GM12878 (cell line): ENCODE measurements around the gene ASMTL.

Experiments used
- BACH1 ChIP-seq: fragments of 450-650 bp; IDR thresholded peaks from 2 replicates; pipeline ENCODE4 v1.6.1; 2017; ENCODE audit warnings: mild to moderate bottlenecking, borderline replicate concordance
- EGR1 ChIP-seq, 2 experiments: IDR thresholded peaks; 1 replicate in 1 of 2; 2 replicates in 1 of 2; pipeline ENCODE4 v1.6.1; 2011 to 2012; ENCODE audit warnings: low read depth in 2 of 2, low read length in 2 of 2, borderline replicate concordance in 1 of 2, mild to moderate bottlenecking in 1 of 2, moderate library complexity in 1 of 2
- EZH2 ChIP-seq: IDR thresholded peaks from 2 replicates; pipeline ENCODE4 v1.6.1; 2012; ENCODE audit warnings: low read depth, mild to moderate bottlenecking, control low read depth, inconsistent platforms, low read length, borderline replicate concordance; ENCODE audit not compliant: control insufficient read depth
- KDM1A ChIP-seq: fragments of 200-600 bp; sonication (generic); IDR thresholded peaks from 2 replicates; pipeline ENCODE4 v1.6.1; 2016; ENCODE audit warnings: borderline replicate concordance
- MEF2A ChIP-seq: IDR thresholded peaks from 2 replicates; pipeline ENCODE4 v1.6.1; 2011; ENCODE audit warnings: low read depth, mild to moderate bottlenecking, low read length, moderate library complexity; ENCODE audit not compliant: insufficient read depth
- POLR2A ChIP-seq: IDR thresholded peaks from 2 replicates; pipeline ENCODE4 v1.6.1; 2011; ENCODE audit warnings: low read depth, mild to moderate bottlenecking, low read length
- POLR2AphosphoS5 ChIP-seq: IDR thresholded peaks from 2 replicates; pipeline ENCODE4 v1.6.1; 2011; ENCODE audit warnings: mild to moderate bottlenecking, low read length, inconsistent platforms
- TF ChIP-seq, protein P1 (sequence below): fragments of 450-650 bp; IDR thresholded peaks from 2 replicates; pipeline ENCODE4 v1.6.1; 2017; ENCODE audit warnings: mild to moderate bottlenecking, moderate library complexity
- TF ChIP-seq, protein P2 (sequence below), 3 experiments: IDR thresholded peaks in 2 of 3; conservative IDR thresholded peaks in 1 of 3; 2 replicates each; pipeline ENCODE4 v1.5.1; 2011; ENCODE audit warnings: low read depth in 3 of 3, low read length in 3 of 3, mild to moderate bottlenecking in 3 of 3, control low read depth in 2 of 3, moderate library complexity in 2 of 3, inconsistent platforms in 1 of 3, mixed read lengths in 1 of 3; ENCODE audit not compliant: control insufficient read depth in 2 of 3, insufficient read depth in 1 of 3; ENCODE audit errors: extremely low read depth in 1 of 3
- TF ChIP-seq, protein P3 (sequence below): IDR thresholded peaks from 2 replicates; pipeline ENCODE4 v1.6.1; 2012; ENCODE audit warnings: mild to moderate bottlenecking, low read depth, low read length

DNA sequence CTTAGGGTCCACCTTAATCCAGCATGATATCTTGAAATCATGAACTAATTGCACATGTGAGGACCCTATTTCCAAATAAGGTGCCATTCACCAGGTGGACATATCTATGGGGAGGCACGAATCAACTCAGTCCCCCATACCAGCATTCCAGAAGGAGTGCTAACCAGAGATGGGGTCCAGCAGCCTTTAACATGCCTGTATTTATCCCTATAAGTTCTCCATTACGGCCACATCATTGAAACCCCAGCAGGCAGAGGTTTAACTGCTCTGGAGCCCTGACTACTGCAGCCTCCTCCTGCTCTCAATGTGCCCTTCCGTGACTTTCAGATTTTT lies 3.2 kb upstream of the ASMTL start:
- TF ChIP-seq MEF2A (no peak), KDM1A (no peak), EGR1 (IDR thresholded peaks at IDR 0.05; ENCODE audit: borderline replicate concordance in 1 of 2, low read depth in 2 of 2, low read length in 2 of 2) (no peak), EZH2 (no peak), POLR2A (no peak), BACH1 (no peak), POLR2AphosphoS5 (no peak)
- TF ChIP-seq, protein P1, sequence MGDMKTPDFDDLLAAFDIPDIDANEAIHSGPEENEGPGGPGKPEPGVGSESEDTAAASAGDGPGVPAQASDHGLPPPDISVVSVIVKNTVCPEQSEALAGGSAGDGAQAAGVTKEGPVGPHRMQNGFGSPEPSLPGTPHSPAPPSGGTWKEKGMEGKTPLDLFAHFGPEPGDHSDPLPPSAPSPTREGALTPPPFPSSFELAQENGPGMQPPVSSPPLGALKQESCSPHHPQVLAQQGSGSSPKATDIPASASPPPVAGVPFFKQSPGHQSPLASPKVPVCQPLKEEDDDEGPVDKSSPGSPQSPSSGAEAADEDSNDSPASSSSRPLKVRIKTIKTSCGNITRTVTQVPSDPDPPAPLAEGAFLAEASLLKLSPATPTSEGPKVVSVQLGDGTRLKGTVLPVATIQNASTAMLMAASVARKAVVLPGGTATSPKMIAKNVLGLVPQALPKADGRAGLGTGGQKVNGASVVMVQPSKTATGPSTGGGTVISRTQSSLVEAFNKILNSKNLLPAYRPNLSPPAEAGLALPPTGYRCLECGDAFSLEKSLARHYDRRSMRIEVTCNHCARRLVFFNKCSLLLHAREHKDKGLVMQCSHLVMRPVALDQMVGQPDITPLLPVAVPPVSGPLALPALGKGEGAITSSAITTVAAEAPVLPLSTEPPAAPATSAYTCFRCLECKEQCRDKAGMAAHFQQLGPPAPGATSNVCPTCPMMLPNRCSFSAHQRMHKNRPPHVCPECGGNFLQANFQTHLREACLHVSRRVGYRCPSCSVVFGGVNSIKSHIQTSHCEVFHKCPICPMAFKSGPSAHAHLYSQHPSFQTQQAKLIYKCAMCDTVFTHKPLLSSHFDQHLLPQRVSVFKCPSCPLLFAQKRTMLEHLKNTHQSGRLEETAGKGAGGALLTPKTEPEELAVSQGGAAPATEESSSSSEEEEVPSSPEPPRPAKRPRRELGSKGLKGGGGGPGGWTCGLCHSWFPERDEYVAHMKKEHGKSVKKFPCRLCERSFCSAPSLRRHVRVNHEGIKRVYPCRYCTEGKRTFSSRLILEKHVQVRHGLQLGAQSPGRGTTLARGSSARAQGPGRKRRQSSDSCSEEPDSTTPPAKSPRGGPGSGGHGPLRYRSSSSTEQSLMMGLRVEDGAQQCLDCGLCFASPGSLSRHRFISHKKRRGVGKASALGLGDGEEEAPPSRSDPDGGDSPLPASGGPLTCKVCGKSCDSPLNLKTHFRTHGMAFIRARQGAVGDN: no peak
- TF ChIP-seq, protein P2, sequence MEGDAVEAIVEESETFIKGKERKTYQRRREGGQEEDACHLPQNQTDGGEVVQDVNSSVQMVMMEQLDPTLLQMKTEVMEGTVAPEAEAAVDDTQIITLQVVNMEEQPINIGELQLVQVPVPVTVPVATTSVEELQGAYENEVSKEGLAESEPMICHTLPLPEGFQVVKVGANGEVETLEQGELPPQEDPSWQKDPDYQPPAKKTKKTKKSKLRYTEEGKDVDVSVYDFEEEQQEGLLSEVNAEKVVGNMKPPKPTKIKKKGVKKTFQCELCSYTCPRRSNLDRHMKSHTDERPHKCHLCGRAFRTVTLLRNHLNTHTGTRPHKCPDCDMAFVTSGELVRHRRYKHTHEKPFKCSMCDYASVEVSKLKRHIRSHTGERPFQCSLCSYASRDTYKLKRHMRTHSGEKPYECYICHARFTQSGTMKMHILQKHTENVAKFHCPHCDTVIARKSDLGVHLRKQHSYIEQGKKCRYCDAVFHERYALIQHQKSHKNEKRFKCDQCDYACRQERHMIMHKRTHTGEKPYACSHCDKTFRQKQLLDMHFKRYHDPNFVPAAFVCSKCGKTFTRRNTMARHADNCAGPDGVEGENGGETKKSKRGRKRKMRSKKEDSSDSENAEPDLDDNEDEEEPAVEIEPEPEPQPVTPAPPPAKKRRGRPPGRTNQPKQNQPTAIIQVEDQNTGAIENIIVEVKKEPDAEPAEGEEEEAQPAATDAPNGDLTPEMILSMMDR (IDR thresholded peaks at IDR 0.05 in 2 of 3, conservative IDR thresholded peaks at IDR 0.05 in 1 of 3; ENCODE audit: control insufficient read depth in 2 of 3, extremely low read depth in 1 of 3, insufficient read depth in 1 of 3, low read depth in 3 of 3, low read length in 3 of 3): no peak
- TF ChIP-seq, protein P3, sequence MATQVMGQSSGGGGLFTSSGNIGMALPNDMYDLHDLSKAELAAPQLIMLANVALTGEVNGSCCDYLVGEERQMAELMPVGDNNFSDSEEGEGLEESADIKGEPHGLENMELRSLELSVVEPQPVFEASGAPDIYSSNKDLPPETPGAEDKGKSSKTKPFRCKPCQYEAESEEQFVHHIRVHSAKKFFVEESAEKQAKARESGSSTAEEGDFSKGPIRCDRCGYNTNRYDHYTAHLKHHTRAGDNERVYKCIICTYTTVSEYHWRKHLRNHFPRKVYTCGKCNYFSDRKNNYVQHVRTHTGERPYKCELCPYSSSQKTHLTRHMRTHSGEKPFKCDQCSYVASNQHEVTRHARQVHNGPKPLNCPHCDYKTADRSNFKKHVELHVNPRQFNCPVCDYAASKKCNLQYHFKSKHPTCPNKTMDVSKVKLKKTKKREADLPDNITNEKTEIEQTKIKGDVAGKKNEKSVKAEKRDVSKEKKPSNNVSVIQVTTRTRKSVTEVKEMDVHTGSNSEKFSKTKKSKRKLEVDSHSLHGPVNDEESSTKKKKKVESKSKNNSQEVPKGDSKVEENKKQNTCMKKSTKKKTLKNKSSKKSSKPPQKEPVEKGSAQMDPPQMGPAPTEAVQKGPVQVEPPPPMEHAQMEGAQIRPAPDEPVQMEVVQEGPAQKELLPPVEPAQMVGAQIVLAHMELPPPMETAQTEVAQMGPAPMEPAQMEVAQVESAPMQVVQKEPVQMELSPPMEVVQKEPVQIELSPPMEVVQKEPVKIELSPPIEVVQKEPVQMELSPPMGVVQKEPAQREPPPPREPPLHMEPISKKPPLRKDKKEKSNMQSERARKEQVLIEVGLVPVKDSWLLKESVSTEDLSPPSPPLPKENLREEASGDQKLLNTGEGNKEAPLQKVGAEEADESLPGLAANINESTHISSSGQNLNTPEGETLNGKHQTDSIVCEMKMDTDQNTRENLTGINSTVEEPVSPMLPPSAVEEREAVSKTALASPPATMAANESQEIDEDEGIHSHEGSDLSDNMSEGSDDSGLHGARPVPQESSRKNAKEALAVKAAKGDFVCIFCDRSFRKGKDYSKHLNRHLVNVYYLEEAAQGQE: no peak
